ENCODE measurements around the gene MAEA. TPM values are rescaled to one million over a fixed set of nuclear protein-coding genes. Genes with fewer than 3 reads are reported as not detected.

Gene MAEA
- total and polyA plus RNA-seq, 9 of the 15 experiments (the other 6 are each of a cell fraction or from before 2014, with no cell fraction given), result 2.1 to 86.5 (median 45.0) TPM

DNA sequence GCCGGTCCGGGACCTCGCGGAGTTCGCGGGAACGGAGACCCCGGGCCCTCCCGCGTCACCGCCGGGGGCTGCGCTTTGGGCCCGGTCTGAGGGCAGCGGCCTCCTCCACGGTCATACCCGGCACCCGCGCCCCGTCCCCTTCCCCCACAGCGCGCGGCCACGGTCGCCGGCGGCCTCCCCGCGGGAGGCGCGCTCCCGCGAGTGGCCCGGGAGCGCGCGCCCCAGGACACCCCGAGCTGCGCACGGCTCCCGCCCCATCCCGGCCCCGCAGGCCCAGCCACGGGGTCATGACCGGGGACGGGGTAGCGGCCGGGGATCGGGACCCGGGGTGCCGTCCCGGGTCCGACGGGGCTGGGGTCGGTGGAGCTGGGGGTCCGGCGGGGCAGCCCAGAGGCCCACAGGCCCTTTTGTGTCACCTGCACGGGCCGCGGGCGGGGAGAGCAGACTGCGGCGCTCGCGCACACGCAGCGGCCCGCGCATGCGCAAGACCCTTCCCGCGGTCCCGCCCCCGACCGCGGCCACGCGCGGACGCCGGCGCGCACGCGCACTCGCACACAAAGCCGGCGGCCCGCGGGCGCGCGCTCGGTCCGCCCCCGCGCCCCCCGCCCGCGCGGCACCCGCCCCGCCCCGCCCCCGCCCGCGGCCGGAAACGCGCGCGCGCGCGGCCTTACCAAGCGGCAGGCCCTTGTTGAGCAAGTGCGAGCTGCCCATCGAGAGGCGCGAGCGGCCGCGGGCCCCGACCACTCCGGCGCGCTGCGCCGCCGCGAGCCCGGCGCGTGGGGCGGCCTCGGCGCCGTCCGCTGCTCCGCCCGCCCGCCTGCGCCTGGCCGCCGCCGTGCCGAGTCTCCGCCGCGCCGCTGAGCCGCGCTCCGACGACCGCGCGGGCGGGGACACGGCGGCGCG, 41.2 kb upstream of the MAEA start, which contains the start of gene CTBP1 (continued):
- TF ChIP-seq ZNF324 (CRISPR knock-in tag; IDR thresholded peaks at IDR 0.05), result no peak
- no peak for TF ChIP-seq ZFP1 (CRISPR knock-in tag; IDR thresholded peaks at IDR 0.05)
- TF ChIP-seq ZNF583 (CRISPR knock-in tag; IDR thresholded peaks at IDR 0.05), result peak; percentile 64; the same call in 1 of the 2 replicates
- peak; percentile 54 for TF ChIP-seq FUS (optimal IDR thresholded peaks at IDR 0.05; ENCODE audit: low read depth, low read length)
- 0 out of 2 replicates have a peak, but pooled peaks have one; percentile 74 for TF ChIP-seq ZBTB17 (CRISPR knock-in tag; IDR thresholded peaks at IDR 0.05)
- peak; percentile 17; the same call in 1 of the 2 replicates for TF ChIP-seq NFIC (IDR thresholded peaks at IDR 0.05)
- TF ChIP-seq YY1 (IDR thresholded peaks at IDR 0.05; ENCODE audit: borderline replicate concordance in 1 of 3, control insufficient read depth in 1 of 3, extremely low read depth in 1 of 3, insufficient read depth in 3 of 3, insufficient read length in 1 of 3, insufficient replicate concordance in 2 of 3, low read depth in 1 of 3, low read length in 2 of 3), result no peak
- TF ChIP-seq PHF8 (IDR thresholded peaks at IDR 0.05; ENCODE audit: borderline replicate concordance, low read length), result peak; percentile 59; the same call in 1 of the 2 replicates
- TF ChIP-seq ESRRA (IDR thresholded peaks at IDR 0.05; ENCODE audit: borderline replicate concordance, low read depth), result no peak
- TF ChIP-seq RB1 (IDR thresholded peaks at IDR 0.05; ENCODE audit: low read depth), result peak; percentile 38; the same call in 1 of the 2 replicates
- TF ChIP-seq, protein P1, sequence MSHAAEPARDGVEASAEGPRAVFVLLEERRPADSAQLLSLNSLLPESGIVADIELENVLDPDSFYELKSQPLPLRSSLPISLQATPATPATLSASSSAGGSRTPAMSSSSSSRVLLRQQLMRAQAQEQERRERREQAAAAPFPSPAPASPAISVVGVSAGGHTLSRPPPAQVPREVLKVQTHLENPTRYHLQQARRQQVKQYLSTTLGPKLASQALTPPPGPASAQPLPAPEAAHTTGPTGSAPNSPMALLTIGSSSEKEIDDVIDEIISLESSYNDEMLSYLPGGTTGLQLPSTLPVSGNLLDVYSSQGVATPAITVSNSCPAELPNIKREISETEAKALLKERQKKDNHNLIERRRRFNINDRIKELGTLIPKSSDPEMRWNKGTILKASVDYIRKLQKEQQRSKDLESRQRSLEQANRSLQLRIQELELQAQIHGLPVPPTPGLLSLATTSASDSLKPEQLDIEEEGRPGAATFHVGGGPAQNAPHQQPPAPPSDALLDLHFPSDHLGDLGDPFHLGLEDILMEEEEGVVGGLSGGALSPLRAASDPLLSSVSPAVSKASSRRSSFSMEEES (CRISPR knock-in tag; IDR thresholded peaks at IDR 0.05), result no peak
- TF ChIP-seq, protein P2, sequence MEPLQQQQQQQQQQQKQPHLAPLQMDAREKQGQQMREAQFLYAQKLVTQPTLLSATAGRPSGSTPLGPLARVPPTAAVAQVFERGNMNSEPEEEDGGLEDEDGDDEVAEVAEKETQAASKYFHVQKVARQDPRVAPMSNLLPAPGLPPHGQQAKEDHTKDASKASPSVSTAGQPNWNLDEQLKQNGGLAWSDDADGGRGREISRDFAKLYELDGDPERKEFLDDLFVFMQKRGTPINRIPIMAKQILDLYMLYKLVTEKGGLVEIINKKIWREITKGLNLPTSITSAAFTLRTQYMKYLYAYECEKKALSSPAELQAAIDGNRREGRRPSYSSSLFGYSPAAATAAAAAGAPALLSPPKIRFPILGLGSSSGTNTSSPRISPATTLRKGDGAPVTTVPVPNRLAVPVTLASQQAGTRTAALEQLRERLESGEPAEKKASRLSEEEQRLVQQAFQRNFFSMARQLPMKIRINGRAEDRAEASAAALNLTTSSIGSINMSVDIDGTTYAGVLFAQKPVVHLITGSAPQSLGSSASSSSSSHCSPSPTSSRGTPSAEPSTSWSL (CRISPR knock-in tag; IDR thresholded peaks at IDR 0.05; ENCODE audit: borderline replicate concordance), result no peak
- TF ChIP-seq, protein P3, sequence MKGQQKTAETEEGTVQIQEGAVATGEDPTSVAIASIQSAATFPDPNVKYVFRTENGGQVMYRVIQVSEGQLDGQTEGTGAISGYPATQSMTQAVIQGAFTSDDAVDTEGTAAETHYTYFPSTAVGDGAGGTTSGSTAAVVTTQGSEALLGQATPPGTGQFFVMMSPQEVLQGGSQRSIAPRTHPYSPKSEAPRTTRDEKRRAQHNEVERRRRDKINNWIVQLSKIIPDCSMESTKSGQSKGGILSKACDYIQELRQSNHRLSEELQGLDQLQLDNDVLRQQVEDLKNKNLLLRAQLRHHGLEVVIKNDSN (CRISPR knock-in tag; IDR thresholded peaks at IDR 0.05), result no peak
- no peak for TF ChIP-seq ZNF561 (CRISPR knock-in tag; conservative IDR thresholded peaks at IDR 0.05)
- TF ChIP-seq ZNF76 (CRISPR knock-in tag; IDR thresholded peaks at IDR 0.05; ENCODE audit: borderline replicate concordance), result peak; percentile 46; the same call in 1 of the 2 replicates
- 0 out of 2 replicates have a peak, but pooled peaks have one; percentile 27 for TF ChIP-seq ATF7 (IDR thresholded peaks at IDR 0.05)
- TF ChIP-seq, protein P4, sequence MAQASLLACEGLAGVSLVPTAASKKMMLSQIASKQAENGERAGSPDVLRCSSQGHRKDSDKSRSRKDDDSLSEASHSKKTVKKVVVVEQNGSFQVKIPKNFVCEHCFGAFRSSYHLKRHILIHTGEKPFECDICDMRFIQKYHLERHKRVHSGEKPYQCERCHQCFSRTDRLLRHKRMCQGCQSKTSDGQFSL (CRISPR knock-in tag; IDR thresholded peaks at IDR 0.05), result 0 out of 2 replicates have a peak, but pooled peaks have one; percentile 17
- TF ChIP-seq, protein P4 (tag; IDR thresholded peaks at IDR 0.05), result no peak
- no peak for TF ChIP-seq ARHGAP35 (IDR thresholded peaks at IDR 0.05; ENCODE audit: partially characterized antibody)
- peak; percentile 75; the same call in 1 of the 2 replicates for TF ChIP-seq ZNF584 (CRISPR knock-in tag; IDR thresholded peaks at IDR 0.05; ENCODE audit: low read depth)
- TF ChIP-seq ZNF707 (CRISPR knock-in tag; conservative IDR thresholded peaks at IDR 0.05), result 0 out of 2 replicates have a peak, but pooled peaks have one; percentile 5
- peak; percentile 87 for TF ChIP-seq CTBP1 (IDR thresholded peaks at IDR 0.05; ENCODE audit: borderline replicate concordance)
